OCI-LY3 (cell line): ENCODE measurements around the gene PROSER3.
A peak's percentile ranks its signal among the peaks of the same experiment; 100 is the strongest.

ENCODE experiments used
- H2AFZ ChIP-seq: fragments of 200-600, 300-600 bp; shearing (Covaris generic); 2 replicates; pipeline ENCODE4 v1.6.0; 2014; ENCODE audit warnings: antibody characterized with exemption, low read depth, low read length
- H3K27ac ChIP-seq: fragments of 200-600, 300-600 bp; sonication (generic); 2 replicates; pipeline ENCODE4 v1.5.1; 2014; ENCODE audit warnings: mild to moderate bottlenecking, low read length, moderate library complexity, mixed read lengths
- H3K27me3 ChIP-seq: fragments of 200-600, 300-600 bp; sonication (generic); 2 replicates; pipeline ENCODE4 v1.6.1; 2014; ENCODE audit warnings: low read depth, low read length, mixed read lengths
- H3K36me3 ChIP-seq: fragments of 200-600, 300-600 bp; sonication (generic); replicated peaks from 2 replicates; pipeline ENCODE3; 2014; ENCODE audit warnings: low read depth, low read length, mixed read lengths
- H3K4me1 ChIP-seq: fragments of 300-600, 200-600 bp; sonication (generic); 2 replicates; pipeline ENCODE4 v1.6.1; 2014; ENCODE audit warnings: low read length, mixed read lengths
- H3K4me2 ChIP-seq: fragments of 200-600, 300-600 bp; sonication (generic); 2 replicates; pipeline ENCODE4 v1.6.1; 2014; ENCODE audit warnings: low read length, mixed read lengths
- H3K4me3 ChIP-seq: fragments of 300-600, 200-600 bp; sonication (generic); 2 replicates; pipeline ENCODE4 v1.5.1; 2014; ENCODE audit warnings: antibody characterized with exemption, mild to moderate bottlenecking, low read length, moderate library complexity
- H3K79me2 ChIP-seq: fragments of 300-600, 200-600 bp; shearing (Covaris generic); 2 replicates; pipeline ENCODE4 v1.6.1; 2014; ENCODE audit warnings: mild to moderate bottlenecking, low read length, mixed read lengths
- H3K9ac ChIP-seq: fragments of 300-600, 200-600 bp; shearing (Covaris generic); 2 replicates; pipeline ENCODE4 v1.6.0; 2014; ENCODE audit warnings: mild to moderate bottlenecking, low read length, moderate library complexity
- H3K9me3 ChIP-seq: fragments of 200-600, 300-600 bp; shearing (Covaris generic); 2 replicates; pipeline ENCODE4 v1.6.1; 2014; ENCODE audit warnings: low read length, mixed read lengths; ENCODE audit not compliant: insufficient read depth
- H4K20me1 ChIP-seq: fragments of 200-600, 300-600 bp; sonication (generic); 2 replicates; pipeline ENCODE4 v1.6.1; 2016; ENCODE audit warnings: low read length, mixed read lengths; ENCODE audit not compliant: insufficient read depth
- EZH2phosphoT487 ChIP-seq: fragments of 200-600 bp; shearing (Covaris generic); IDR thresholded peaks from 2 replicates; pipeline ENCODE4 v1.6.1; 2018; ENCODE audit warnings: antibody characterized with exemption, mixed run types, low read depth
- TF ChIP-seq, protein P1 (sequence below): fragments of 200-600, 300-600 bp; sonication (generic); IDR thresholded peaks from 2 replicates; pipeline ENCODE4 v1.5.1; 2014; ENCODE audit warnings: antibody characterized with exemption, low read length, low read depth

The PROSER3 gene

GRCh38 chr19:35745328-35746086, 12.5 kb upstream of the PROSER3 start, which contains the start of the genes PSENEN and U2AF1L4:
PSENEN (plus strand) TSS chr19:35745651; CDS start chr19:35745931, 280 bp downstream.
U2AF1L4 (minus strand) TSS chr19:35745418; CDS start chr19:35745391, 27 bp downstream.
- H3K4me1 ChIP-seq = peaks cover 41% of the 10 kb centered on the region
- no peaks in the 10 kb centered on the region for H3K36me3 ChIP-seq
- peak within 1 kb of the TSS; percentile 95 for H3K9ac ChIP-seq
- H3K4me3 ChIP-seq = peak within 1 kb of the TSS; percentile 89
- no peaks in the 10 kb centered on the region for H4K20me1 ChIP-seq
- peak within 1 kb of the TSS; percentile 89 for H3K27ac ChIP-seq
- TF ChIP-seq, protein P1, sequence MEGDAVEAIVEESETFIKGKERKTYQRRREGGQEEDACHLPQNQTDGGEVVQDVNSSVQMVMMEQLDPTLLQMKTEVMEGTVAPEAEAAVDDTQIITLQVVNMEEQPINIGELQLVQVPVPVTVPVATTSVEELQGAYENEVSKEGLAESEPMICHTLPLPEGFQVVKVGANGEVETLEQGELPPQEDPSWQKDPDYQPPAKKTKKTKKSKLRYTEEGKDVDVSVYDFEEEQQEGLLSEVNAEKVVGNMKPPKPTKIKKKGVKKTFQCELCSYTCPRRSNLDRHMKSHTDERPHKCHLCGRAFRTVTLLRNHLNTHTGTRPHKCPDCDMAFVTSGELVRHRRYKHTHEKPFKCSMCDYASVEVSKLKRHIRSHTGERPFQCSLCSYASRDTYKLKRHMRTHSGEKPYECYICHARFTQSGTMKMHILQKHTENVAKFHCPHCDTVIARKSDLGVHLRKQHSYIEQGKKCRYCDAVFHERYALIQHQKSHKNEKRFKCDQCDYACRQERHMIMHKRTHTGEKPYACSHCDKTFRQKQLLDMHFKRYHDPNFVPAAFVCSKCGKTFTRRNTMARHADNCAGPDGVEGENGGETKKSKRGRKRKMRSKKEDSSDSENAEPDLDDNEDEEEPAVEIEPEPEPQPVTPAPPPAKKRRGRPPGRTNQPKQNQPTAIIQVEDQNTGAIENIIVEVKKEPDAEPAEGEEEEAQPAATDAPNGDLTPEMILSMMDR = no peak
- no peak for TF ChIP-seq EZH2phosphoT487
- H3K79me2 ChIP-seq = peaks cover 15% of the 10 kb centered on the region
- no peaks in the 10 kb centered on the region for H3K27me3 ChIP-seq
- peak within 1 kb of the TSS; percentile 97 for H3K4me2 ChIP-seq
- H2AFZ ChIP-seq = peak within 1 kb of the TSS; percentile 22; the same call in 1 of the 2 replicates
- H3K9me3 ChIP-seq = no peaks in the 10 kb centered on the region

- TF ChIP-seq, protein P1 = no peak
- TF ChIP-seq EZH2phosphoT487 = no peak
- Histone ChIP-seq H3K36me3 (no peaks in the 10 kb centered on the region), H2AFZ (no peak overlapping the region), H3K4me2 (peak overlapping the region; percentile 97), H3K9me3 (no peaks in the 10 kb centered on the region), H3K79me2 (peaks cover 15% of the 10 kb centered on the region), H3K27ac (peak overlapping the region; percentile 52), H3K9ac (peak overlapping the region; percentile 89), H3K4me1 (peaks cover 41% of the 10 kb centered on the region), H3K27me3 (no peaks in the 10 kb centered on the region), H4K20me1 (no peaks in the 10 kb centered on the region), H3K4me3 (peak overlapping the region; percentile 89)
Measured at GRCh38 chr19:35746087-35746462, 11.9 kb upstream of the PROSER3 start.

DNA sequence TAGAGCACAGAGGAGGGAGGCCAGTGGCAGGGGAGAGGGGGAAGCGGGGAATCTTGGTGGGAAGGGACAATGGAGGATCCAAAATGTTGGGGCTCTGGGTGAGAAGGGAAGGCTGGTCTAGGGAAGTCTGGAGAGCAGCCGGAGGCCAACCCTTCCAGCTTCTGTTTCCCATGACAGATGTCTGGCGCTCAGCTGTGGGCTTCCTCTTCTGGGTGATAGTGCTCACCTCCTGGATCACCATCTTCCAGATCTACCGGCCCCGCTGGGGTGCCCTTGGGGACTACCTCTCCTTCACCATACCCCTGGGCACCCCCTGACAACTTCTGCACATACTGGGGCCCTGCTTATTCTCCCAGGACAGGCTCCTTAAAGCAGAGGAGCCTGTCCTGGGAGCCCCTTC, 11.4 kb upstream of the PROSER3 start:
- Histone ChIP-seq H4K20me1 (no peaks in the 10 kb centered on the region), H3K79me2 (peaks cover 14% of the 10 kb centered on the region), H3K9me3 (no peaks in the 10 kb centered on the region), H3K27me3 (no peaks in the 10 kb centered on the region), H3K4me3 (peak overlapping the region; percentile 89), H3K4me1 (peaks cover 39% of the 10 kb centered on the region), H3K27ac (no peak overlapping the region), H3K36me3 (no peaks in the 10 kb centered on the region), H3K9ac (peak overlapping the region; percentile 89; the same call in 1 of the 2 replicates), H3K4me2 (peak overlapping the region; percentile 97), H2AFZ (no peak overlapping the region)
- TF ChIP-seq, protein P1 = no peak
- TF ChIP-seq EZH2phosphoT487 = no peak

GRCh38 chr19:35748106-35749020, 9.6 kb upstream of the PROSER3 start, which contains the start of gene LIN37:
LIN37 (plus strand) TSS chr19:35748576; CDS start chr19:35748725, 149 bp downstream.
- Histone ChIP-seq H2AFZ (peak within 1 kb of the TSS; percentile 80), H3K4me1 (peaks cover 23% of the 10 kb centered on the region), H3K36me3 (no peaks in the 10 kb centered on the region), H3K9me3 (no peaks in the 10 kb centered on the region), H3K9ac (peak within 1 kb of the TSS; percentile 81), H3K79me2 (peaks cover 13% of the 10 kb centered on the region), H3K27ac (peak within 1 kb of the TSS; percentile 22), H3K4me3 (peak within 1 kb of the TSS; percentile 92), H4K20me1 (no peaks in the 10 kb centered on the region), H3K4me2 (peak within 1 kb of the TSS; percentile 83), H3K27me3 (no peaks in the 10 kb centered on the region)
- TF ChIP-seq, protein P1 = no peak
- no peak for TF ChIP-seq EZH2phosphoT487
